GM18870 (cell line): ENCODE results near the gene TMEM135.
"Not testable (repeated sequence)": the region's sequence is repeated elsewhere in the genome, so short reads cannot be mapped to it uniquely, and the experiment has no call there.

ENCODE experiments used
- ATAC-seq: cut with Tn5 transposase; IDR thresholded peaks from one replicate; pipeline ENCODE4 v1.9.1; 2021; ENCODE audit warnings: moderate library complexity; ENCODE audit not compliant: unreplicated experiment

Gene TMEM135

GRCh38 chr11:87254562-87254961 is 216.8 kb downstream of the TMEM135 start:
- no peak for ATAC-seq

- no peak for ATAC-seq
These were observed 217.9 kb downstream of the TMEM135 start for GRCh38 chr11:87255589-87255988.

- ATAC-seq = no peak
These were observed 219.1 kb downstream of the TMEM135 start for GRCh38 chr11:87256694-87257340.

GRCh38 chr11:87258171-87258833 is 220.6 kb downstream of the TMEM135 start:
- no peak for ATAC-seq

- ATAC-seq = no peak
These were observed 222.0 kb downstream of the TMEM135 start for GRCh38 chr11:87259736-87260135.

GRCh38 chr11:87260811-87261210 is 223.1 kb downstream of the TMEM135 start:
- ATAC-seq = no peak

GRCh38 chr11:87263264-87263838 is 225.6 kb downstream of the TMEM135 start:
- ATAC-seq = no peak

- ATAC-seq = no peak
These were observed 226.2 kb downstream of the TMEM135 start for GRCh38 chr11:87263979-87264378.

GRCh38 chr11:87265132-87265531 is 227.4 kb downstream of the TMEM135 start:
- ATAC-seq = no peak

- no peak for ATAC-seq
These were observed 228.2 kb downstream of the TMEM135 start for GRCh38 chr11:87265979-87266378.

- ATAC-seq = no peak
These were observed 229.0 kb downstream of the TMEM135 start for GRCh38 chr11:87266751-87267150.

GRCh38 chr11:87271951-87272350 is 234.2 kb downstream of the TMEM135 start:
- ATAC-seq = not testable (repeated sequence)

GRCh38 chr11:87275176-87275575 is 237.4 kb downstream of the TMEM135 start:
- ATAC-seq = no peak

- no peak for ATAC-seq
These were observed 242.4 kb downstream of the TMEM135 start for GRCh38 chr11:87280143-87280542.

- no peak for ATAC-seq
These were observed 243.8 kb downstream of the TMEM135 start for GRCh38 chr11:87281496-87281895.

- ATAC-seq = no peak
These were observed 246.6 kb downstream of the TMEM135 start for GRCh38 chr11:87284306-87284705.

GRCh38 chr11:87285674-87286073 is 247.9 kb downstream of the TMEM135 start:
- not testable (repeated sequence) for ATAC-seq

GRCh38 chr11:87286338-87286737 is 248.6 kb downstream of the TMEM135 start:
- no peak for ATAC-seq

- no peak for ATAC-seq
These were observed 252.7 kb downstream of the TMEM135 start for GRCh38 chr11:87290304-87290922.

- ATAC-seq = no peak
These were observed 254.9 kb downstream of the TMEM135 start for GRCh38 chr11:87292598-87292997.

GRCh38 chr11:87295237-87295636 is 257.5 kb downstream of the TMEM135 start:
- ATAC-seq = no peak

GRCh38 chr11:87296627-87297026 is 258.9 kb downstream of the TMEM135 start:
- ATAC-seq = no peak
